ENCODE data around the gene G2E3.
"Not testable (repeated sequence)": the region's sequence is repeated elsewhere in the genome, so short reads cannot be mapped to it uniquely, and the experiment has no call there.

G2E3 gene

GRCh38 chr14:30564235-30564867, 5.4 kb downstream of the G2E3 start:
- no peak for DNase-seq

- no peak for DNase-seq
Measured at GRCh38 chr14:30564868-30565248, 5.9 kb downstream of the G2E3 start.

GRCh38 chr14:30569216-30569902, 10.4 kb downstream of the G2E3 start:
- DNase-seq = no peak

- no peak for DNase-seq
Measured at GRCh38 chr14:30569903-30570226, 10.9 kb downstream of the G2E3 start.

- no peak for DNase-seq
Measured at GRCh38 chr14:30572237-30572636, 13.3 kb downstream of the G2E3 start.

- DNase-seq = no peak
Measured at GRCh38 chr14:30572771-30573170, 13.8 kb downstream of the G2E3 start.

GRCh38 chr14:30573226-30573814, 14.4 kb downstream of the G2E3 start:
- DNase-seq = no peak

GRCh38 chr14:30573966-30574365, 15.0 kb downstream of the G2E3 start:
- DNase-seq = no peak

GRCh38 chr14:30574777-30575176, 15.8 kb downstream of the G2E3 start:
- DNase-seq = not testable (repeated sequence)

GRCh38 chr14:30576333-30576732, 17.4 kb downstream of the G2E3 start:
- DNase-seq = not testable (repeated sequence)

GRCh38 chr14:30580616-30581282, 21.8 kb downstream of the G2E3 start:
- no peak for DNase-seq

- DNase-seq = no peak
Measured at GRCh38 chr14:30581283-30581625, 22.3 kb downstream of the G2E3 start.

GRCh38 chr14:30582376-30582775, 23.4 kb downstream of the G2E3 start:
- no peak for DNase-seq

- no peak for DNase-seq
Measured at GRCh38 chr14:30584058-30584630, 25.2 kb downstream of the G2E3 start.

GRCh38 chr14:30585204-30585603, 26.2 kb downstream of the G2E3 start:
- DNase-seq = no peak

GRCh38 chr14:30587141-30587540, 28.2 kb downstream of the G2E3 start:
- DNase-seq = no peak

GRCh38 chr14:30588873-30589272, 29.9 kb downstream of the G2E3 start:
- DNase-seq = no peak

- no peak for DNase-seq
Measured at GRCh38 chr14:30596935-30597334, 38.0 kb downstream of the G2E3 start.

GRCh38 chr14:30597504-30597903, 38.5 kb downstream of the G2E3 start:
- DNase-seq = no peak

- DNase-seq = no peak
Measured at GRCh38 chr14:30600922-30601918, 42.3 kb downstream of the G2E3 start.

GRCh38 chr14:30603402-30603801, 44.4 kb downstream of the G2E3 start:
- no peak for DNase-seq

GRCh38 chr14:30604696-30605095, 45.7 kb downstream of the G2E3 start:
- not testable (repeated sequence) for DNase-seq

All from SW 1271 (cell line).